Measurements from ENCODE around the gene ARL6.
A peak's percentile ranks its signal among the peaks of the same experiment; 100 is the strongest.

ARL6 gene

DNA sequence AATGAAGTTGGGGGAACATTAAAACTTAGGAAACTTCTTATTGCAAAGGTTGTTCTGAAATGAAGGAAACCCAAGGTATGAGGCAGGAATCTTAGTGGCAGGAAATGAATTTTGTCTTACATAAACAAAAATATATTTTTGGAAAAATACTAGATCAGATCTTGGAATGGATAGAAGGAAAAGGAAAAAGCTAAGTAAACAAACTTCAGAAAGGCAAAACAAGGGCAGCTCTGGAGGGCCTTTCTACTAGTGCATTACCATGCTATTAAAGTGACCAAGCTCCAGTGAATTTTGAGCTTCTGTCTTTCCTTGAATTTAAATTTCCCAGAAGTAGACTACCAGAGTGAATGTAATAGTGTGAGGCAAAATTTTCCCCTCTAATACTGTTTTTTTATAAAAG, 13.6 kb downstream of the ARL6 start:
- Histone ChIP-seq H3K4me3 (ENCODE audit: low read depth, low read length) (no peak overlapping the region), H3K9ac (ENCODE audit: low read depth, low read length) (no peak overlapping the region), H3K4me1 (ENCODE audit: control insufficient read depth, insufficient read depth, low read length) (no peaks in the 10 kb centered on the region)

GRCh38 chr3:97793420-97794019, 29.0 kb downstream of the ARL6 start:
- H3K9me3 ChIP-seq (ENCODE audit: control insufficient read depth, insufficient read depth, low read length) = no peaks in the 10 kb centered on the region
- H3K4me1 ChIP-seq (ENCODE audit: control insufficient read depth, insufficient read depth, low read length) = no peaks in the 10 kb centered on the region
- no peaks in the 10 kb centered on the region for H3K27me3 ChIP-seq (ENCODE audit: control insufficient read depth, insufficient read depth, low read length)
- no peak overlapping the region for H3K9ac ChIP-seq (ENCODE audit: low read depth, low read length)
- H3K36me3 ChIP-seq (ENCODE audit: control insufficient read depth, insufficient read depth, low read length) = no peaks in the 10 kb centered on the region
- H3K4me3 ChIP-seq (ENCODE audit: low read depth, low read length) = no peak overlapping the region

More for the DNA sequence above, 13.6 kb downstream of the ARL6 start:
- Histone ChIP-seq H3K36me3 (ENCODE audit: control insufficient read depth, insufficient read depth, low read length) (no peaks in the 10 kb centered on the region), H3K27me3 (ENCODE audit: control insufficient read depth, insufficient read depth, low read length) (no peaks in the 10 kb centered on the region), H3K9me3 (ENCODE audit: control insufficient read depth, insufficient read depth, low read length) (no peaks in the 10 kb centered on the region)

DNA sequence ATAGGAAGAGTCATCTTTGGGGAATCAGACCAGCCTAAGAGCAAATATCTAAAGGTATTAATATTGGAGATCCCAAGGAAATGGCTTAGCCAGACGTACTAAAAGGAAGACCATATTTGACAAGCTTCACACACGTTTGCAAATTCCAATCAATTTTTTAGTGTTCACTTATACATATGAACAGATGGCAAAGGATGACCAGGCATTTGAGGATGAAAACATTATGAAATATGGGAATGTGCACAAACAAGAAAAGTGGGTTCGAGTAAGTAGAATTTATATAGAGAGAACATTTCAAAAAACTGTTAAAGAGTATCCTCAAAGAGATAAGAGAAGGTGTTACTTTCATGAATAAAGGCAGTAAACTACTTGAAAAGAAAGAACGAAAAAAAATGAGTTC, 31.4 kb downstream of the ARL6 start:
- no peak overlapping the region for H3K9ac ChIP-seq (ENCODE audit: low read depth, low read length)
- H3K27me3 ChIP-seq (ENCODE audit: control insufficient read depth, insufficient read depth, low read length) = no peaks in the 10 kb centered on the region
- no peaks in the 10 kb centered on the region for H3K9me3 ChIP-seq (ENCODE audit: control insufficient read depth, insufficient read depth, low read length)
- H3K36me3 ChIP-seq (ENCODE audit: control insufficient read depth, insufficient read depth, low read length) = no peaks in the 10 kb centered on the region
- H3K4me3 ChIP-seq (ENCODE audit: low read depth, low read length) = no peak overlapping the region
- H3K4me1 ChIP-seq (ENCODE audit: control insufficient read depth, insufficient read depth, low read length) = no peaks in the 10 kb centered on the region

- no peak overlapping the region for H3K9ac ChIP-seq (ENCODE audit: low read depth, low read length)
- H3K4me3 ChIP-seq (ENCODE audit: low read depth, low read length) = no peak overlapping the region
- H3K4me1 ChIP-seq (ENCODE audit: control insufficient read depth, insufficient read depth, low read length) = no peaks in the 10 kb centered on the region
- no peaks in the 10 kb centered on the region for H3K36me3 ChIP-seq (ENCODE audit: control insufficient read depth, insufficient read depth, low read length)
- H3K9me3 ChIP-seq (ENCODE audit: control insufficient read depth, insufficient read depth, low read length) = no peaks in the 10 kb centered on the region
- H3K27me3 ChIP-seq (ENCODE audit: control insufficient read depth, insufficient read depth, low read length) = no peaks in the 10 kb centered on the region
Measured at GRCh38 chr3:97804471-97804870, 39.9 kb downstream of the ARL6 start.

DNA sequence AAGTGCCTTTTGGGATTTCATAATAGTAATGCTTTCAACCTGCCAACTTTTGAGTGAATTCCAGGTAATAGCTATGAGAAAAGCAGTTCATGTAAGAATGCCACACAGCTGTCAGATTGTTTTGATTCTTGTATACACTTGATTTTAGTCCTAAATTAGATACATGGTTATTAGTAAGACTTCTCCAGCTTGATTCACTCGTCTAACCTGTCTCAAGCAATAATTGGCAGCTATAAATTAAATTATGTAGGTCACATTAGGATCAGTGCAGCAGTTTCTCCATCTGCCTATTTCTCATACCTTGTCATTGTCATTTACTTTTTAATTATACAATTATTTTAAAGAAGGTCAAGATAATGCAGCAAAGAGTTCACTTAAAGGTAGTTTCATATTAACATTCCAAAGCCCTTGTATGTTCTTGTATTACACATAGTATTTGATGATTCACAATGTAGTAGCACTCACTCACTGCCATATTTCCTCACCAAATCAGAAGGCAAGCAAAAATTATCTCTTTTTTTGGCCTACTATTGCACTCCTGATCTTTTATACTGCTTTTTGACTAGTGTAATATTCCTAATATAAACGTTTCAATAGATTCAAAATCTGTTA, 46.3 kb downstream of the ARL6 start:
- no peaks in the 10 kb centered on the region for H3K4me1 ChIP-seq (ENCODE audit: control insufficient read depth, insufficient read depth, low read length)
- H3K36me3 ChIP-seq (ENCODE audit: control insufficient read depth, insufficient read depth, low read length) = no peaks in the 10 kb centered on the region
- H3K9me3 ChIP-seq (ENCODE audit: control insufficient read depth, insufficient read depth, low read length) = no peaks in the 10 kb centered on the region
- H3K27me3 ChIP-seq (ENCODE audit: control insufficient read depth, insufficient read depth, low read length) = no peaks in the 10 kb centered on the region
- H3K9ac ChIP-seq (ENCODE audit: low read depth, low read length) = no peak overlapping the region
- H3K4me3 ChIP-seq (ENCODE audit: low read depth, low read length) = no peak overlapping the region

GRCh38 chr3:97815149-97815917, 50.8 kb downstream of the ARL6 start:
- H3K4me3 ChIP-seq (ENCODE audit: low read depth, low read length) = no peak overlapping the region
- peaks cover 5% of the 10 kb centered on the region for H3K27me3 ChIP-seq (ENCODE audit: control insufficient read depth, insufficient read depth, low read length)
- no peak overlapping the region for H3K9ac ChIP-seq (ENCODE audit: low read depth, low read length)
- no peaks in the 10 kb centered on the region for H3K9me3 ChIP-seq (ENCODE audit: control insufficient read depth, insufficient read depth, low read length)
- no peaks in the 10 kb centered on the region for H3K36me3 ChIP-seq (ENCODE audit: control insufficient read depth, insufficient read depth, low read length)
- no peaks in the 10 kb centered on the region for H3K4me1 ChIP-seq (ENCODE audit: control insufficient read depth, insufficient read depth, low read length)

- H3K9ac ChIP-seq (ENCODE audit: low read depth, low read length) = no peak overlapping the region
- no peaks in the 10 kb centered on the region for H3K36me3 ChIP-seq (ENCODE audit: control insufficient read depth, insufficient read depth, low read length)
- peaks cover 13% of the 10 kb centered on the region for H3K27me3 ChIP-seq (ENCODE audit: control insufficient read depth, insufficient read depth, low read length)
- no peak overlapping the region for H3K4me3 ChIP-seq (ENCODE audit: low read depth, low read length)
- no peaks in the 10 kb centered on the region for H3K9me3 ChIP-seq (ENCODE audit: control insufficient read depth, insufficient read depth, low read length)
- H3K4me1 ChIP-seq (ENCODE audit: control insufficient read depth, insufficient read depth, low read length) = no peaks in the 10 kb centered on the region
Measured at GRCh38 chr3:97816811-97817210, 52.3 kb downstream of the ARL6 start.

GRCh38 chr3:97817965-97818364, 53.4 kb downstream of the ARL6 start:
- no peak overlapping the region for H3K9ac ChIP-seq (ENCODE audit: low read depth, low read length)
- H3K36me3 ChIP-seq (ENCODE audit: control insufficient read depth, insufficient read depth, low read length) = no peaks in the 10 kb centered on the region
- H3K9me3 ChIP-seq (ENCODE audit: control insufficient read depth, insufficient read depth, low read length) = no peaks in the 10 kb centered on the region
- H3K27me3 ChIP-seq (ENCODE audit: control insufficient read depth, insufficient read depth, low read length) = peaks cover 18% of the 10 kb centered on the region
- H3K4me1 ChIP-seq (ENCODE audit: control insufficient read depth, insufficient read depth, low read length) = peaks cover 2% of the 10 kb centered on the region
- H3K4me3 ChIP-seq (ENCODE audit: low read depth, low read length) = no peak overlapping the region

DNA sequence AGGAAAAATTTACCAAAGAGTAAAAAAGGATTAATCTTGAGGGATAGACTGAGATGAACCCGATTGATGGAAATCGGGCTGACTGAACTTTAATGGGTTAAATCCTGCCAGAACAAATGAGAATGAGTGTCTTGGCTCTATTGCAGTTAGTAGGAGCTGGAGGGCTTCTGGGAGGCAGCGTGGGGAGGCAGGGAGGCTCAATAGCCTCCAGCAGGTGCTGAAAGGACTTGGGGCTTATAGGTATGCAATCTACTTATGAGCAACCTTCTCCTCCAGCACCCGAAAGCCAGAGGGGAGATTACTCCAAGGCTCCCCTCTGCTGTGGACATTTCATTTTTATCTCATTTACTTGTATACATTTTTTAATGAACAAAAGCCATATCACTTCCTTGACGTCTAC, 56.2 kb downstream of the ARL6 start:
- Histone ChIP-seq H3K9ac (ENCODE audit: low read depth, low read length) (no peak overlapping the region), H3K4me3 (ENCODE audit: low read depth, low read length) (peak overlapping the region; percentile 87), H3K36me3 (ENCODE audit: control insufficient read depth, insufficient read depth, low read length) (no peaks in the 10 kb centered on the region), H3K4me1 (ENCODE audit: control insufficient read depth, insufficient read depth, low read length) (peaks cover 8% of the 10 kb centered on the region), H3K27me3 (ENCODE audit: control insufficient read depth, insufficient read depth, low read length) (peaks cover 28% of the 10 kb centered on the region), H3K9me3 (ENCODE audit: control insufficient read depth, insufficient read depth, low read length) (no peaks in the 10 kb centered on the region)

DNA sequence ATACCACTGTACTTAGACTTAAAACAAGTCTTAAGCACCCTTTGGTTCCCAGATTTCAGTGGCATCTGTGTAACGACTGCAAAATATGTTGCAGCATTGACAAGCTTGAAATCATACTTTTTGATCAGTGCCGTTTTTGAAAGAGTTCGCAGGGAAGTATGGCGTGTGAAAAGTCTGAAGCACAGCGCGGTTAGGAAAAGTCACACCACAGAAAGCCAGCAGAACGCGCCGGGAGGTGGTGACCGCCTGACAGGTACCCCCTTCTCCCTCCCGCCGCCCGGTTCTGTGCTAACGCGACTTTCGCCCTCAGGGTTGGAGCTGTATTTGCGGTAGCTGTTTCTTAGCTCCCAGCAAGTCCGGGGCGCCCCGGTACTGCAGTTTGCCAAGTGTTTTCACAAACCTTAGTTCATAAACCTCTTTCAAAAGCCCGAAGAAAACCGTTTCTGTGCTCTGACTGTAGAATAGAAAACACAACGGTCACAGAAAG, 56.8 kb downstream of the ARL6 start:
- Histone ChIP-seq H3K36me3 (ENCODE audit: control insufficient read depth, insufficient read depth, low read length) (no peaks in the 10 kb centered on the region), H3K9me3 (ENCODE audit: control insufficient read depth, insufficient read depth, low read length) (no peaks in the 10 kb centered on the region), H3K27me3 (ENCODE audit: control insufficient read depth, insufficient read depth, low read length) (peaks cover 28% of the 10 kb centered on the region), H3K4me3 (ENCODE audit: low read depth, low read length) (peak overlapping the region; percentile 87), H3K4me1 (ENCODE audit: control insufficient read depth, insufficient read depth, low read length) (peaks cover 8% of the 10 kb centered on the region), H3K9ac (ENCODE audit: low read depth, low read length) (no peak overlapping the region)

DNA sequence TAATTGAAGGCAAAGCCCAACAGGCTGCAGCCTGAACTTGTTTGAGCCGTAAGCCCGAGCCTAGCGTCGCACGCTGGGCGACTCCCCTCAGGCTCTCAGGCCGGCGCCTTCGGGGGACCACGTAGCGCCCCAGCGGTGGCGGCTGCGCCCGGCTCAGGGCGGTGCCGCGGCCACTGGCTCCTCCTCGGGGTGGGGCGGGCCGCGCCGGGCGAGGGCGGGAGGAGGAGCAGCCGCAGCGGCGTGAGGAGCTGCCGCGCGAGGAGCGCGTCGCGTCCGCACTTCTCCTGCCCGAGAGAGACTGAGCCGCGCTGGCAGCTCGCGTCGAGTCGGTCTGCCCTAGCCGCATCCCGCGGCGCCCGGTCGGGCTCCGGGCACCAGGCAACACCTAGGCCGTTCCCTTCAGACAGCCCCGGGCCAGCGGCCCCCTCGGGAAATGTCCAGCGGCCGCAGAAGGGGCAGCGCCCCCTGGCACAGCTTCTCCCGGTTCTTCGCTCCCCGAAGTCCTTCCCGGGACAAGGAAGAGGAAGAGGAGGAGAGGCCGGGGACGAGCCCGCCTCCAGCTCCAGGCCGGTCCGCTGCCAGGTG, 57.3 kb downstream of the ARL6 start, which contains the start of gene CRYBG3:
TSS of gene CRYBG3 (plus strand) at position 238 of the 585 bp plus-strand sequence. CDS start at position 434, 196 bp downstream.
- Histone ChIP-seq H3K27me3 (ENCODE audit: control insufficient read depth, insufficient read depth, low read length) (peaks cover 28% of the 10 kb centered on the region), H3K9me3 (ENCODE audit: control insufficient read depth, insufficient read depth, low read length) (no peaks in the 10 kb centered on the region), H3K4me3 (ENCODE audit: low read depth, low read length) (peak within 1 kb of the TSS; percentile 87), H3K4me1 (ENCODE audit: control insufficient read depth, insufficient read depth, low read length) (peaks cover 8% of the 10 kb centered on the region), H3K36me3 (ENCODE audit: control insufficient read depth, insufficient read depth, low read length) (no peaks in the 10 kb centered on the region), H3K9ac (ENCODE audit: low read depth, low read length) (peak within 1 kb of the TSS; percentile 68)

All from iPS-15b (cell line).